Testis (tissue), 2 donors: ENCODE results near the gene SERINC2.

Source experiments
- POLR2A ChIP-seq: fragments of 450-650 bp; IDR thresholded peaks from one replicate; pipeline ENCODE4 v1.6.1; 2017; ENCODE audit warnings: antibody characterized with exemption, mild to moderate bottlenecking, moderate library complexity
- TF ChIP-seq, protein P1 (sequence below), 3 experiments: fragments of 450-650 bp in 2 of 3; fragments of 200-600 bp in 1 of 3; sonication (generic) in 1 of 3; IDR thresholded peaks; one replicate each; pipeline ENCODE4 v1.5.1; 2016 to 2019; ENCODE audit warnings: antibody characterized with exemption in 3 of 3, mild to moderate bottlenecking in 2 of 3, moderate library complexity in 1 of 3

DNA sequence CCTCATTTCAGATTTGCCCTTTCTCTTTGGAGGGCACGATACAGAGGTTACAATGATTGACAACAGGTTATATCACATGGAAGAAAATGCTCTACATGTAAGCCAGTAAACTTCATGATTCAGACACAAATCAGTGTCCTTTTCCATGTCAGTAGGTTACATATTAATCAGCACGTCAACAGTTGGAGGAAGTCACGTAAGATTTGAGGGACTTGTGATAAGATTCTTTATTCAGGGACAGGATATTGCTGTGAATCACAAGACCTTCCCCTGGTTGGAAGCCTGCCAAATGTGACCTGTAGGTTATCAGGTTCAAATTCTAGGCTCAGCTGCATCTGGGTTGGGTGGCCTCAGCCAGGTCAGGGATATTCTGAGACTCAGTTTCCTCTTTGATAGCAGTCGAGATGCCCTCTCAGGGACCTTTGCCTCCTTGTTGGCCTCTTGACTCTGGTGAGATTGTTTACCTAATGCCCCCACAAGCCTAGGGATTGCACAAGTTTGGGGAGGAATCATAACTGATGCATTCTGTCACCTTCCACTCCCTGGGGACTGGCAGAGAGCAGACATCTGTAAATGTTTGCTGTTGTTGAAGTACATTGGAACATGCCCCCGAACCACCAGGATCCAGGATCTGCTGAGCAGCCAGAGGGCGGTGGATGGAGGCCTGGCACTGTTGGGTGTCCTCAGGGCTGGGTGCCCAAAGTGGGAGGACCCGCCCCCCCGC lies 31.9 kb downstream of the SERINC2 start:
- TF ChIP-seq POLR2A: no peak
- TF ChIP-seq, protein P1, sequence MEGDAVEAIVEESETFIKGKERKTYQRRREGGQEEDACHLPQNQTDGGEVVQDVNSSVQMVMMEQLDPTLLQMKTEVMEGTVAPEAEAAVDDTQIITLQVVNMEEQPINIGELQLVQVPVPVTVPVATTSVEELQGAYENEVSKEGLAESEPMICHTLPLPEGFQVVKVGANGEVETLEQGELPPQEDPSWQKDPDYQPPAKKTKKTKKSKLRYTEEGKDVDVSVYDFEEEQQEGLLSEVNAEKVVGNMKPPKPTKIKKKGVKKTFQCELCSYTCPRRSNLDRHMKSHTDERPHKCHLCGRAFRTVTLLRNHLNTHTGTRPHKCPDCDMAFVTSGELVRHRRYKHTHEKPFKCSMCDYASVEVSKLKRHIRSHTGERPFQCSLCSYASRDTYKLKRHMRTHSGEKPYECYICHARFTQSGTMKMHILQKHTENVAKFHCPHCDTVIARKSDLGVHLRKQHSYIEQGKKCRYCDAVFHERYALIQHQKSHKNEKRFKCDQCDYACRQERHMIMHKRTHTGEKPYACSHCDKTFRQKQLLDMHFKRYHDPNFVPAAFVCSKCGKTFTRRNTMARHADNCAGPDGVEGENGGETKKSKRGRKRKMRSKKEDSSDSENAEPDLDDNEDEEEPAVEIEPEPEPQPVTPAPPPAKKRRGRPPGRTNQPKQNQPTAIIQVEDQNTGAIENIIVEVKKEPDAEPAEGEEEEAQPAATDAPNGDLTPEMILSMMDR (IDR thresholded peaks at IDR 0.05): no peak
